GM21723 (cell line): ENCODE results near the gene SC5D.

ENCODE experiments used
- ATAC-seq: cut with Tn5 transposase; IDR thresholded peaks from one replicate; pipeline ENCODE4 v1.9.1; 2021; ENCODE audit warnings: mild to moderate bottlenecking, moderate library complexity; ENCODE audit not compliant: unreplicated experiment

SC5D gene

DNA sequence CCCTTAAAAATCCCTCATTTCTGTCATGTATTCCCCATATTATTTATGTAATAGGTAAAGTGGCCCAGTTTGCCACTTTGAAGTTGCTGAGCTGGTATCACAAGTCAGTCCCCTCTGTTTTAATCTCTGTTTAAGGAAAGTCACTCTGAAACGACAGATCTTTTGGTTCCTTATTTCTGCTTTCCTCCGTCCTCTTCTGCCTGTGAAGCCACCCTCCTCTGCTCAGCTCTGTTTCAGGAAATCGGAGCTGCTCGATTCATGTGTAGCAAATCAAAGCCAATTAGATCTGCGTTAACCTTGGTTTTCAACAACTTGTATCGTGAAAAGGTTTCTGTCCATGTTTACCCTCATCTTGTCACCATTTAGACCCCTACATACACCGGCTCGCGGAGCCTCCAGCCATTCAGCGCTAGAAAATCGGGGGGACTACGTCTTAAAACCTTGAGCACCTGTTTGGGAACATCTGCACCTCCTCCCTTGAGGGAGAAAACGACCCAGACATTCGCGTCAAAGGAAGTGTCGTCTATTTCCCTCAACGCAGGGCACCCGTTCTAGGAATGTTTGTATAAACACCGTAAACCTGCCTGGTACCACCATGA, 576 bp upstream of the SC5D start:
- ATAC-seq: peak; percentile 35

- ATAC-seq: no peak
These were observed 670 bp downstream of the SC5D start for GRCh38 chr11:121293288-121293594.

DNA sequence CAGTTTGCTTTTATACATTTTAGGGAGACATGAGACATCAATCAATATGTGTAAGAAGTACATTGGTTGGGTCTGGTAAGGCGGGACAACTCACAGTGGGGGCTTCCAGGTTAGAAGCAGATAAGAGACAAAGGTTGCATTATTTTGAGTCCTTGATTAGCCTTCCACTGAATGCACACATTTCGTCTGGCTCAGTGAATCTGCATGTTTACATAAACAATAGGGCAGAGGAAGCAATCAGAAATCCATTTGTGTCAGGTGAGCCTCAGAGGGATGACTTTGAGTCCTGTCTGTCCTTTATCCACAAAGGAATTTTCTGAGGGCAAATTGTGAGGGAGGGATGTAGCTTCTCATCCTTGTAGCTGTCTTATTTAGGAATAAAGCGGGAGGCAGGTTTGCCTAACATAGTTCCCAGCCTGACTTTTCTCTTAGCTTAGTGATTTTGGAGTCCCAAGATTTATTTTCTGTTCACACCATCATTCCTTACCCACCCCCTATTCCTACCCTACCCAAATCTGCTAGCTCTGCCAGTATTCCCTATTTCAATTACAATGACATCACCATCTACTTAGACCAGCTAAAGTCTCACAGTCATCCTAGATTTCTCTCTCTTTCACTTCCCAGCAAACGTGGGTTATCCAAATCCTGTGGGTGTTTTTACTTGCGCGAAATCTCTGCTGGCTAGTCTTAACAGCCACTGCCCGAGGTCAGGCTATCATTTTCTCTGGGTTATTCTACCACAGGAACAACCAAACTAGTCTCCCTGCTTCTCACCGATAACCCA, 2.9 kb downstream of the SC5D start:
- ATAC-seq: no peak

GRCh38 chr11:121297872-121298271, 5.3 kb downstream of the SC5D start:
- no peak for ATAC-seq

GRCh38 chr11:121298774-121299173, 6.2 kb downstream of the SC5D start:
- no peak for ATAC-seq

GRCh38 chr11:121299417-121299816, 6.8 kb downstream of the SC5D start:
- no peak for ATAC-seq

DNA sequence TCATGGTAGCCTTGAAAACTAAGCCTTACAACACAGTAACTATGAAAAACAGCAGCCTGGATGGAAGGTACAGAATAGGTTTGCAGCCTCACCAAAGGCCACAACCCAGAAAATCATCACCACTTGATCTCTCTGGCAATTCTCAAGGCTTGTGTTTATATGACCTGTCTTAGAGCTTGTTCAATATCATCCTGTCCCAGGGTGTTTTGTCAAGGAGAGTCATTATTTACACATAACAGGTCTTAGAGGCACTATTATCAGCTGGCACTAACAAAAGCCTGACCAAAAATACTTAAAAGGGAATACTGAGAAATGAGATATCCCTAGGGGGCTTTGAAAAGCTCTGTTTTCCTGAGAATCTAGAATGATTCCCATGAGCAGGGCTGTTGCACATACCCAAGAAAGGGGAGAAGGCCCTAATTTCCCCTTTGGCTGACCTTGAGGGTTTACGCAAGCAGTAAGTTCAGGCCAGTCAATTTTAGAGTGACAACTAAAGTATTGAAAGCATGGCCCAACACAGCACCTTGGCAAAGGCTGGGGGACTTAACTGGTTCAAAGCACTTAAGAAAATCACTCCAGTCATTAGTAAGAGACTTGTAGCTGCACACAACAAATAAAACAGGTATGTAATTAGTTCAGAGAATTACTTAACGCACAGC, 7.9 kb downstream of the SC5D start:
- no peak for ATAC-seq

DNA sequence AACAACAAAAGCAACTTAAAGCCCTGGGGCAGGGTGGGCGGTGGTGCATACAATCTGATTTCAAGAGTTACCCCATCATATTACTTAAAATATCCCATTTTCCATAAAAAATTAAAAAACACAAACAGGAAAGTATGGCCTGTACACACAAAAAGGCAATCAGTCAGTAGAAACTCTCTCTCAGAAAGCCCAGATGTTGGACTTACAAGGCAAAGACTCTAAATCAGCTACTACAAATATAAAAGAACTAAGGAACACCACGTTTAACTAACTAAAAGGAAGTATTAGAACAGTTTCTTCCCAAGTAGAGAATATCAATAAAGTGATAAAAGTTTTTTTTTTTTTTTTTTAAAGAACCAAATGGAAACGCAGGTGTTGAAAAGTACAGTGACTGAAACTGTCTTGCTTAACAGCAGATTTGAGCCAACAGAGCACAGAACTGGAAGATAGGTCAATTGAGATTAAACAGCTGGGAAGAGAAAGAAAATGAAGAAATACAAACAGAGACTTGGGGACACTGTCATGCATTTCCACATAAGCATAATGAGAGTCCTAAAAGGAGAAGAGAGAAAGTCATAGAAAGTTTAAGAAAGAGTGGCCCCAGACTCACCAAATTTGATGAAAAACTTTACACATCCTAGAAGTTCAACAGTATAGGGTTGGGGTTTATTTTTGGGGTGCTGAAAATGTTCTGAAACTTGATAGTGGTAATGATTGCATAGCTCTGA, 8.6 kb downstream of the SC5D start:
- peak; percentile 67 for ATAC-seq

- no peak for ATAC-seq
These were observed 12.2 kb downstream of the SC5D start for GRCh38 chr11:121304759-121305158.

- no peak for ATAC-seq
These were observed 16.2 kb downstream of the SC5D start for GRCh38 chr11:121308816-121309215.

DNA sequence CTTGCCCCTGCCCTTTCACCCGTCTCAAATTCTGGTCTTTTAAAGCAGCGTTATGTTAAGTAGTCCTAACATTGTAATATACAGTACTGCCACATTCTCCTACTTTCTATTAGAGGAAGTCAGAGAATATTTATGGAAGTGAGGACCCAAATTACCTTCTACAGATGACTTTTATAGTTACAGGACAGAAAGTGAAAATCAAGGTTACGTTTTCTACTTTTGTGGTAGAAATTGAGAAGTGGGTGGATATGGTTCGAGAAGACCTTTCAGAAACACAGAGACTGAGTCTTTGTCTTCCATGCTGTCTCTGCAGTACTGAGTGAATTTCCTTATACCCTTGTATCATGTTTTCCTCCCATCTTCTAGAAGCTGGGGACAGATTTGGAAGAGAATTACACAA, 17.1 kb downstream of the SC5D start:
- peak; percentile 92 for ATAC-seq

DNA sequence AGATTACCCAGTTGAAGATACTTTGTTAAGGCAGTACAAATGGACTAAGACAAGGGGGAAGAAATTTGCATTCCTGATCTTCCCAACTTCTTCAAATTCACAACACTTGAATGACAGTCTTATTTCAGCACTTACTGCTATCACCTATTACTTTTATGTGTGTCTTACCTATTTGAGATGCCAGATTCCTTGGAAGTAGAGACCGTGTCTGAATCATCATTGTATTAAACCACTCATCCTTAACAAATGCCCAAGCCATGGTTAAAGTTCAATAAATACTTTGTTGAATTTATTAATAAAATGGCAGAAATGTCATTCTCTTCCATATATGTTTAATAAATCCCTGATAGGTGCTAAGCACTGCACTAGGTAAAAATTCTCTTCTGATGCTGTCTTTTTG, 18.3 kb downstream of the SC5D start:
- ATAC-seq: no peak

GRCh38 chr11:121311373-121311772, 18.8 kb downstream of the SC5D start:
- no peak for ATAC-seq

DNA sequence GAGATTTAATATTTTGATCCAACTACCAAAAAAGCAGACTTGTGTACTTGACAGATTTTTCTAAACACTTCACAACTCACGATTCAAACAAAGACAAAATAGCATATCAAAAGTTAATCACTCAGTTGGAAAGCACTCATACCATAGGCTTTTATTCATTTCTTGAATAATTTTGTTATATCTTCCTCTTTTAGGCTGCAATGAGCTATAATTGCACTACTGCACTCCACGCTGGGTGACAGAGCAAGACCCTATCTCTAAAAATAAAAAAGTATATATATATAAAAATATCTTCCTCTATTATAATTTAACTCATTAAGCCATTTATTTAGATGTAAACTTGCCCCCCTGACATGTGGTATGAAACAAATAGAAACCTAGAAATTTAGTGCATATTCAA, 19.9 kb downstream of the SC5D start:
- no peak for ATAC-seq

- ATAC-seq: peak; percentile 78
These were observed 26.6 kb downstream of the SC5D start for GRCh38 chr11:121318848-121319834.

DNA sequence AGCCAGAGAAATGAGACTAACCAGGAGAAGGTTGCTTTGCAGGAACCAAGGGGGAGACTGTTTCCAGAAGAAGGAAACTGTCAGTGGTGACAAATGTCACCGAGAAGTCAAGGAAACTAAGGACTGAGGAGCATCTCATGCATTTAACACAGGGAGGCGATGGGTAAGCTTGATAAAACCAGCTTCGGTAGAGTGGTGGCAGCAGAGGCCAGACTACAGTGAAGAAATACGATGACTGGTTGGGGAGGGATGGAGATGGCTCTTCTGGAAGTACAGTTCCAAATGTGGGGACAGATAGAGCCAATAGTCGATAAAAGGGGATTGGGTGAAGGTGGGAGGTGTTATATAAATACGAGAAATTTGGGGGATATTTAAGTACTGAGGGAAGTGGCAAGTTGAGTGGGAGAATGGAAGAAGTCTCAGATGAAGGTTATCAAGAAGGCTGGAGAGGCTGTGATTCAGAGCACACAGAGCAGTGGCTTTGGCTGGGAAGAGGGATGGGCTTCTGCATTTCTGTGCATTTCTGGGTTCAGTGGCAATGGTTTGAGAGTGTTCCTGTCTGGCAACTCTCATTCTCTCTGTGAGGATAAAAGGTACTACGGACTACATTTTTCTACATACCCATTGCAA, 29.2 kb downstream of the SC5D start:
- peak; percentile 63 for ATAC-seq

DNA sequence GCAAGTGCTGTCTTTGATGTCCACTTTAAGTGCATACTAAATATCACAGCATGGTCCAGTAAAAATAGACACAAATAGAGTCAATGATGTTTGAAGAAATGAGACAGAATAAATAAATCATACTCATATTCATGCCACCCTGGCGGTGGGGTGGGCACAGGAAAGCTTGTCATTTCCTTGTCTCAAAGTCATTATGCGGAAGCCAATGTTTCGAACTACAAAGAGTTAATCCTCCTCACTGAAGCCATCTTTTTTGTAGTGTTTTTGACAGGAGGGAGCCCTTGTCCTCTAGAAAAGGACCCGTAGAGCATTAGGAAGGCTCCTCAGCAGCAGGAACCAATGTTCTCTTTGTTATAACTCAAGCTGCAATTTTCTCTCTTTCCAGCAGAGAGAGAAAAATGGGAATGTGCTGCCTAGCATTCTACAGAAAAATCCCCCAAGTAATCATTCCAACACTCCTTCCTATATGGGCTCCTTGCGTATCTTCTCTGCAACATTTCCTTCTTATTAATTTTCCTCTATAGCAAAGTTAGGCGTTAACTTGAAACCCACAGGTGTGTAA, 30.6 kb downstream of the SC5D start:
- ATAC-seq: no peak

- ATAC-seq: no peak
These were observed 33.7 kb downstream of the SC5D start for GRCh38 chr11:121326230-121326629.

DNA sequence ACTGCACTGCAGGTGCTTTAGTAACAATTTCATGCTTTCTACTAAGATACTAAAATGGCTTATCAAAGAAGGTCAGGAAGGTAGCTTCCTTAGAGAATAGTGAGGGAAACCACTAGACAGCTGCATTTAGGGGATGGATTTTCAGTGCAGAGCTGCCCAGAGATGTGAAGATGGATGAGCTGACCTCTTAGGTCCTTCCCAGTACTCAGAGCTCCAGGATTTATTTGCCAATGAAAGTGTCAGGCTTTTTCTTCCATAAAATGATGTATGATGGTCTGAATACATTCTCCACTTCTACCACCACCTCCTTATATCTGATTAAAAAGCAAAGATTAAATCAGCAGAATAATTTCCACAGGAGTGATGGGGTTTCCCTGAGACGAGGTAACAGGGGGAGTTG, 35.0 kb downstream of the SC5D start:
- ATAC-seq: no peak
